Ovary (tissue), 3 donors: ENCODE data around the gene THAP9.

Source experiments
- POLR2A ChIP-seq: fragments of 450-650 bp; IDR thresholded peaks from one replicate; pipeline ENCODE4 v1.6.1; 2017; ENCODE audit warnings: antibody characterized with exemption, mild to moderate bottlenecking, moderate library complexity
- TF ChIP-seq, protein P1 (sequence below), 3 donors: fragments of 450-650 bp in 2 of 3; fragments of 200-600 bp in 1 of 3; IDR thresholded peaks; one replicate each; pipeline versions ENCODE4 v1.5.1 to v1.8.0; 2016 to 2022; ENCODE audit warnings: antibody characterized with exemption in 3 of 3, mild to moderate bottlenecking in 1 of 3
- donor health status: DM: no; HTN: no; CAD: no.

DNA sequence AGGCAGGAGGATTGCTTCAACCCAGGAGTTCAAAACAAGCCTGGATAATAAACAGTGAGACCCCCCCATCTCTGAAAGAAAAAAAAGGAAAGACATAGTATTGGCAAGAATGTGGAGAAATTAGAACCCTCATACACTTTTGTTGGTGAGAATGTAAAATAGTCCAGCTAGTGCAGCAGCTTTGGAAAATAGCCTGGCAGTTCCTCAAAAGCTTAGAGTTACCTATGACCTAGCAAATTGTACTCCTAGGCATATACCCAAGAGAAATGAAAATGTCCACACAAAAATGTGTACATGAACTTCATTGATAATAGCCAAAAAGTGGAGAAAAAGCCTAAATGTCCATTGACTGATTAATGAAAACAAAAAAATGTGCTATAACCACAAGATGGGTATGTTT lies 21.3 kb downstream of the THAP9 start:
- TF ChIP-seq, protein P1, sequence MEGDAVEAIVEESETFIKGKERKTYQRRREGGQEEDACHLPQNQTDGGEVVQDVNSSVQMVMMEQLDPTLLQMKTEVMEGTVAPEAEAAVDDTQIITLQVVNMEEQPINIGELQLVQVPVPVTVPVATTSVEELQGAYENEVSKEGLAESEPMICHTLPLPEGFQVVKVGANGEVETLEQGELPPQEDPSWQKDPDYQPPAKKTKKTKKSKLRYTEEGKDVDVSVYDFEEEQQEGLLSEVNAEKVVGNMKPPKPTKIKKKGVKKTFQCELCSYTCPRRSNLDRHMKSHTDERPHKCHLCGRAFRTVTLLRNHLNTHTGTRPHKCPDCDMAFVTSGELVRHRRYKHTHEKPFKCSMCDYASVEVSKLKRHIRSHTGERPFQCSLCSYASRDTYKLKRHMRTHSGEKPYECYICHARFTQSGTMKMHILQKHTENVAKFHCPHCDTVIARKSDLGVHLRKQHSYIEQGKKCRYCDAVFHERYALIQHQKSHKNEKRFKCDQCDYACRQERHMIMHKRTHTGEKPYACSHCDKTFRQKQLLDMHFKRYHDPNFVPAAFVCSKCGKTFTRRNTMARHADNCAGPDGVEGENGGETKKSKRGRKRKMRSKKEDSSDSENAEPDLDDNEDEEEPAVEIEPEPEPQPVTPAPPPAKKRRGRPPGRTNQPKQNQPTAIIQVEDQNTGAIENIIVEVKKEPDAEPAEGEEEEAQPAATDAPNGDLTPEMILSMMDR (IDR thresholded peaks at IDR 0.05), result no peak
- no peak for TF ChIP-seq POLR2A
